Activated CD8-positive, alpha-beta T cell treated with anti-CD3 and anti-CD28 coated beads, Interleukin-2, amount 10 ng/mL, durations not matched to agents 7 days and 5 days (primary cell): ENCODE results near the gene ZMYM5. TPM values are rescaled to one million over a fixed set of nuclear protein-coding genes. Genes with fewer than 3 reads are reported as not detected.
A peak's percentile ranks its signal among the peaks of the same experiment; 100 is the strongest.
"Not testable (repeated sequence)": the region's sequence is repeated elsewhere in the genome, so short reads cannot be mapped to it uniquely, and the experiment has no call there.

ENCODE experiments used
- ATAC-seq: fragments of 150-1000 bp; cut with Tn5 transposase; one replicate; pipeline ENCODE4 v1.10.0; 2021; ENCODE audit warnings: moderate library complexity
- CTCF ChIA-PET: fragments of 350-600 bp; sonication (Branson Sonifier 250); formaldehyde crosslinking; loops from one replicate; lab custom pipeline; 2021; ENCODE audit warnings: antibody characterized with exemption; lab: Charles Lee
- POLR2A ChIA-PET: fragments of 350-600 bp; sonication (Branson Sonifier 250); formaldehyde crosslinking; loops from one replicate; lab custom pipeline; 2021; ENCODE audit warnings: antibody characterized with exemption; lab: Charles Lee
- DNase-seq: peaks from one replicate; pipeline ENCODE4 v3.0.0-alpha.2; 2020
- H3K27ac Mint-ChIP-seq: one replicate; pipeline ENCODE4 v1.8.0; 2021; ENCODE audit warnings: mild to moderate bottlenecking, mixed read lengths
- H3K27me3 Mint-ChIP-seq: one replicate; pipeline ENCODE4 v1.8.0; 2021; ENCODE audit warnings: low read depth, mixed read lengths
- H3K36me3 Mint-ChIP-seq: one replicate; pipeline ENCODE4 v1.8.0; 2021; ENCODE audit warnings: low read depth, mixed read lengths
- H3K4me1 Mint-ChIP-seq: one replicate; pipeline ENCODE4 v1.8.0; 2021; ENCODE audit warnings: low read depth, mixed read lengths
- H3K4me3 Mint-ChIP-seq: one replicate; pipeline ENCODE4 v1.8.0; 2021; ENCODE audit warnings: mild to moderate bottlenecking, mixed read lengths
- H3K9me3 Mint-ChIP-seq: one replicate; pipeline ENCODE4 v1.8.0; 2022; ENCODE audit warnings: mixed read lengths; ENCODE audit not compliant: insufficient read depth
- total RNA-seq, 2 experiments: library from RNA; stranded (reverse); gene quantifications; one replicate each; pipeline ENCODE4 v1.2.3, GENCODE V29; 2021

The ZMYM5 gene
- total RNA-seq, 2 experiments from 2014 or later, result 15.8 to 18.2 TPM

GRCh38 chr13:19782727-19783682 lies 80.4 kb downstream of the ZMYM5 start, which contains the start of gene PSPC1:
TSS of gene PSPC1 (minus strand) at chr13:19782945. CDS start at chr13:19782757, 188 bp downstream.
- H3K4me1 Mint-ChIP-seq, result peaks cover 11% of the 10 kb centered on the region
- peak; percentile 96 for DNase-seq

GRCh38 chr13:19782049-19782726 lies 81.3 kb downstream of the ZMYM5 start:
- H3K27ac Mint-ChIP-seq, result peak overlapping the region; percentile 99
- ChIA-PET CTCF (interaction anchor here (0.9 to 1.0 kb wide), 3 partner anchors 15 to 108 kb away, joined by 3 to 4 read pairs (median 3); no protein-coding TSS in a partner anchor), POLR2A (interaction anchor here (0.6 to 2.5 kb wide), 3 partner anchors 80 to 1398 kb away, joined by 3 to 26 read pairs (median 4); partner anchors contain the start of gene ZMYM5)
- peaks cover 19% of the 10 kb centered on the region for H3K36me3 Mint-ChIP-seq
- peak; percentile 65 for DNase-seq
- peaks cover 2% of the 10 kb centered on the region for H3K27me3 Mint-ChIP-seq
- peak overlapping the region; percentile 96 for H3K4me3 Mint-ChIP-seq
- H3K4me1 Mint-ChIP-seq, result peaks cover 11% of the 10 kb centered on the region
- peak; percentile 63 for ATAC-seq
- H3K9me3 Mint-ChIP-seq, result no peaks in the 10 kb centered on the region

More at GRCh38 chr13:19782727-19783682, 80.4 kb downstream of the ZMYM5 start, which contains the start of gene PSPC1:
- Mint-ChIP-seq H3K4me3 (peak within 1 kb of the TSS; percentile 96), H3K27ac (peak within 1 kb of the TSS; percentile 99), H3K36me3 (peaks cover 16% of the 10 kb centered on the region)
- CTCF ChIA-PET, result interaction anchor here (0.9 to 1.7 kb wide), 4 partner anchors 35 to 109 kb away, joined by 3 to 7 read pairs (median 3); no protein-coding TSS in a partner anchor
- POLR2A ChIA-PET, result interaction anchor here (0.6 to 2.5 kb wide), 10 partner anchors 17 to 1397 kb away, joined by 3 to 26 read pairs (median 3); partner anchors contain the start of gene ZMYM5
- not testable (repeated sequence) for H3K27me3 Mint-ChIP-seq, H3K9me3 Mint-ChIP-seq
- peak; percentile 94 for ATAC-seq

GRCh38 chr13:19781526-19781925 lies 81.9 kb downstream of the ZMYM5 start:
- peak overlapping the region; percentile 96 for H3K4me3 Mint-ChIP-seq
- H3K27me3 Mint-ChIP-seq, result peaks cover 2% of the 10 kb centered on the region
- DNase-seq (peak; percentile 25), ATAC-seq (no peak)
- H3K27ac Mint-ChIP-seq, result peak overlapping the region; percentile 99
- POLR2A ChIA-PET, result interaction anchor here (2.5 kb wide), 1 partner anchor 83 kb away, joined by 26 read pairs; the partner anchor contains the start of gene ZMYM5
- CTCF ChIA-PET, result interaction anchor here (1.0 kb wide), 1 partner anchor 14 kb away, joined by 4 read pairs; no protein-coding TSS in a partner anchor
- H3K36me3 Mint-ChIP-seq, result peaks cover 19% of the 10 kb centered on the region
- H3K4me1 Mint-ChIP-seq, result peaks cover 11% of the 10 kb centered on the region
- H3K9me3 Mint-ChIP-seq, result no peaks in the 10 kb centered on the region

- POLR2A ChIA-PET, result interaction anchor here (2.5 kb wide), 1 partner anchor 83 kb away, joined by 26 read pairs; the partner anchor contains the start of gene ZMYM5
- peak overlapping the region; percentile 60 for H3K27ac Mint-ChIP-seq
- peak; percentile 26 for DNase-seq
- ATAC-seq, H3K9me3 Mint-ChIP-seq, H3K27me3 Mint-ChIP-seq: not testable (repeated sequence)
- CTCF ChIA-PET, result interaction anchor here (0.7 to 1.0 kb wide), 2 partner anchors 13 to 176 kb away, joined by 3 to 4 read pairs; no protein-coding TSS in a partner anchor
- H3K4me1 Mint-ChIP-seq, result peaks cover 16% of the 10 kb centered on the region
- peaks cover 23% of the 10 kb centered on the region for H3K36me3 Mint-ChIP-seq
- H3K4me3 Mint-ChIP-seq, result peak overlapping the region; percentile 96
These were observed 82.6 kb downstream of the ZMYM5 start for GRCh38 chr13:19780753-19781418.

Other genes starting within 250 kb of the ZMYM5 start
- 10 to 100 TPM; 32.1 to 32.6 TPM for gene MPHOSPH8, start 230.0 kb downstream of the ZMYM5 start, total RNA-seq
- gene PSPC1, start 80.7 kb downstream of the ZMYM5 start, total RNA-seq, result 10 to 100 TPM; 70.9 to 72.2 TPM
- gene ZMYM2, start 95.1 kb upstream of the ZMYM5 start, total RNA-seq, result 10 to 100 TPM; 45.6 to 51.8 TPM